Measurements from ENCODE around the gene PPFIA3. TPM values are rescaled to one million over a fixed set of nuclear protein-coding genes. Genes with fewer than 3 reads are reported as not detected.

Gene PPFIA3
- polyA plus RNA-seq, 2 of the 4 experiments (the other 2 are of a cell fraction) = 3.2 to 7.3 TPM

- peak overlapping the region; percentile 73 for H3K4me2 ChIP-seq
- H3K4me3 ChIP-seq = peak overlapping the region; percentile 27; the same call in 2 of the 3 replicates
- no peak for DNase-seq (ENCODE audit: low read depth in 1 of 2, low spot score in 1 of 2)
- peak in 1 of 2 experiments; percentile 21; a peak in 4 of 6 replicates for ATAC-seq
- H3K27ac ChIP-seq = peak overlapping the region; percentile 88 to 91
- POLR2A ChIA-PET = no interaction called here
- H3K4me1 ChIP-seq = peaks cover 20% of the 10 kb centered on the region
- TF ChIP-seq MAFK (IDR thresholded peaks at IDR 0.05; ENCODE audit: partially characterized antibody) = no peak
- no peak for TF ChIP-seq ZNF302 (CRISPR knock-in tag; IDR thresholded peaks at IDR 0.05)
- TF ChIP-seq POLR2A (IDR thresholded peaks at IDR 0.05; ENCODE audit: low read length) = no peak
- TF ChIP-seq ZC3H11A (IDR thresholded peaks at IDR 0.05) = no peak
- TF ChIP-seq CEBPB (IDR thresholded peaks at IDR 0.05) = no peak; a peak in 1 of 4 replicates
- TF ChIP-seq JUN (IDR thresholded peaks at IDR 0.05) = no peak
- no peak for TF ChIP-seq ATOH8 (CRISPR knock-in tag; IDR thresholded peaks at IDR 0.05; ENCODE audit: low read depth)
- no peak for TF ChIP-seq MAX (IDR thresholded peaks at IDR 0.05)
- TF ChIP-seq ELK1 (IDR thresholded peaks at IDR 0.05; ENCODE audit: low read depth, low read length) = no peak
- TF ChIP-seq EHMT2 (IDR thresholded peaks at IDR 0.05; ENCODE audit: low read depth) = no peak
- no peak for TF ChIP-seq CTCF (IDR thresholded peaks at IDR 0.05)
- TF ChIP-seq RAD21 (conservative IDR thresholded peaks at IDR 0.05 in 1 of 2, IDR thresholded peaks at IDR 0.05 in 1 of 2) = no peak
- no peak for TF ChIP-seq KDM1A (IDR thresholded peaks at IDR 0.05; ENCODE audit: low read depth)
- no peak for TF ChIP-seq NFE2L2 (conservative IDR thresholded peaks at IDR 0.05; ENCODE audit: low read length)
- WGBS (ENCODE audit: missing lambda C conversion rate) = 78% methylated on average over 26 of the region's 26 CpGs
- no peaks in the 10 kb centered on the region for H3K9me3 ChIP-seq
- CTCF ChIA-PET = interaction anchor here (0.8 to 2.6 kb wide), 6 partner anchors 10 to 141 kb away, joined by 3 to 13 read pairs (median 6); partner anchors contain the start of genes KCNA7 and LIN7B
- no peak for FAIRE-seq
Observed at GRCh38 chr19:49084206-49085019, 34.9 kb upstream of the PPFIA3 start.

GRCh38 chr19:49085020-49085867 is 34.1 kb upstream of the PPFIA3 start, which contains the start of gene SNRNP70:
SNRNP70 (plus strand) TSS chr19:49085451; CDS start chr19:49086415, 964 bp downstream.
- WGBS (ENCODE audit: missing lambda C conversion rate) = 2% methylated on average over 58 of the region's 89 CpGs
- ATAC-seq = peak; percentile 94 to 95
- POLR2A ChIA-PET = no interaction called here
- TF ChIP-seq RARB (CRISPR knock-in tag; IDR thresholded peaks at IDR 0.05) = no peak
- no peak for TF ChIP-seq ELK1 (IDR thresholded peaks at IDR 0.05; ENCODE audit: low read depth, low read length)
- TF ChIP-seq CBX2 (IDR thresholded peaks at IDR 0.05; ENCODE audit: borderline replicate concordance, low read depth) = no peak
- TF ChIP-seq HMGXB4 (CRISPR knock-in tag; IDR thresholded peaks at IDR 0.05; ENCODE audit: borderline replicate concordance) = peak; percentile 95
- no peak for TF ChIP-seq HDAC2 (IDR thresholded peaks at IDR 0.05)
- peak; percentile 47; the same call in 1 of the 2 replicates for TF ChIP-seq ATOH8 (CRISPR knock-in tag; IDR thresholded peaks at IDR 0.05; ENCODE audit: low read depth)
- no peak for TF ChIP-seq ZNF302 (CRISPR knock-in tag; IDR thresholded peaks at IDR 0.05)
- peak; percentile 97 for TF ChIP-seq BCL3 (IDR thresholded peaks at IDR 0.05)
- no peak for TF ChIP-seq MAZ (IDR thresholded peaks at IDR 0.05; ENCODE audit: borderline replicate concordance, low read depth, low read length)
- TF ChIP-seq FOXS1 (CRISPR knock-in tag; IDR thresholded peaks at IDR 0.05) = no peak
- no peak for TF ChIP-seq TFCP2L1 (CRISPR knock-in tag; IDR thresholded peaks at IDR 0.05)
- TF ChIP-seq RFX5 (IDR thresholded peaks at IDR 0.05) = no peak

More at GRCh38 chr19:49085020-49085867, 34.1 kb upstream of the PPFIA3 start, which contains the start of gene SNRNP70:
- FAIRE-seq = peak; percentile 97
- peak within 1 kb of the TSS; percentile 96 for H3K4me2 ChIP-seq
- DNase-seq (ENCODE audit: low read depth in 1 of 2, low spot score in 1 of 2) = peak; percentile 100
- peaks cover 20% of the 10 kb centered on the region for H3K4me1 ChIP-seq
- H3K4me3 ChIP-seq = peak within 1 kb of the TSS; percentile 73
- CTCF ChIA-PET = interaction anchor here (0.7 to 3.9 kb wide), 5 partner anchors 10 to 123 kb away, joined by 3 to 58 read pairs (median 9); no protein-coding TSS in a partner anchor
- peak within 1 kb of the TSS; percentile 88 to 91 for H3K27ac ChIP-seq
- H3K9me3 ChIP-seq = no peaks in the 10 kb centered on the region
